Bone marrow (tissue), 2 donors: ENCODE data around the gene ST8SIA6.

ENCODE experiments used
- DNase-seq, 2 donors: peaks; one replicate each; lab custom pipeline; 2025; lab: John Stamatoyannopoulos, UW

Gene ST8SIA6

DNA sequence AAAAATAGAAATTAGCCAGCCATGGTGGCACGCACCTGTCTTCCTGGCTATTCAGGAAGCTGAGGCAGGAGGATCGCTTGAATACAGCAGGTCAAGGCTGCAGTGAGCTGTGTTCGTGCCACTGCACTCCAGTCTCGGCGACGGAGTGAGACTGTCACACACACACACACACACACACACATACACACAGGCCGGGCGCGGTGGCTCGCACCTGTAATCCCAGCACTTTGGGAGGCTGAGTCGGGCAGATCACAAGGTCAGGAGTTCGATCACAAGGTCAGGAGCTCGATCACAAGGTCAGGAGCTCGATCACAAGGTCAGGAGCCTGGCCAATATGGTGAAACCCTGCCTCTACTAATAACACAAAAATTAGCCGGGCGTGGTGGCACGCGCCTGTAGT lies 68.4 kb downstream of the ST8SIA6 start:
- no peak for DNase-seq

GRCh38 chr10:17385066-17385465 lies 69.3 kb downstream of the ST8SIA6 start:
- no peak for DNase-seq

DNA sequence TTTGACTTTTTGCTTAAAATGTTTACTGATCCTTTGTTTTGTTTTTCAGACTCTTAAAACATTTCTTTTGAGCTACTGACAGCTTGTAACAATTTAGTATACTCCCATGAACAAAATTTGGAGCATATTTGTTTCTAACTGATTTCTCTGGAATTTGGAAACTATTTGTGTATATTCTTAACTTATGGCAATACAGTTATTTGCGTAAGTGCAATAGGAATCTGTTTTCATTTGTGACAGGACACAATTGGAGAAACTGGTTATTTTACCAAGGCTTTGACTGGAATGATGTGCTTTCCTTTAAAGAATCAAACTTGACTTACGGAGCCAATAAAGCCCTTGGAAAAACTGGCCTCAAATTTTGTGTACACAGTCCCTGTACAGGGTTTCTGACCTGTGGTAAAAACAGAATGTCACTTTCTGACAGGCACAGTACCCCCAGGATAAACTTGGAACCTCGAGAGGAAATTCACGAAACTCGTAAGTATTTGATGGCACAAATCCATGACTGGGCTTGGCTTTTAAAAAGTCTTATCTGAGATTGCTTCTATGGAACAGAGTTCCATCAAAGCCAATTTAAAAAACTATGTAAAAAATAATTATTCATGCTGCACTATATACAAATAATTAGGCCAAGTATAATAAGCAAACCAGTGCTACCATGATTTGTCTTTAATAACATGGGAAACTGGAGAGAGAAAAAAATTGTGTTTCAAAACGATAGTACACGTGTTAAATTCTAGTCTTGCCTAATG lies 70.4 kb downstream of the ST8SIA6 start:
- no peak for DNase-seq

- no peak for DNase-seq
Observed at GRCh38 chr10:17381502-17382142, 72.8 kb downstream of the ST8SIA6 start.

GRCh38 chr10:17380888-17381287 lies 73.5 kb downstream of the ST8SIA6 start:
- DNase-seq: no peak

- no peak for DNase-seq
Observed at GRCh38 chr10:17380016-17380415, 74.4 kb downstream of the ST8SIA6 start.

DNA sequence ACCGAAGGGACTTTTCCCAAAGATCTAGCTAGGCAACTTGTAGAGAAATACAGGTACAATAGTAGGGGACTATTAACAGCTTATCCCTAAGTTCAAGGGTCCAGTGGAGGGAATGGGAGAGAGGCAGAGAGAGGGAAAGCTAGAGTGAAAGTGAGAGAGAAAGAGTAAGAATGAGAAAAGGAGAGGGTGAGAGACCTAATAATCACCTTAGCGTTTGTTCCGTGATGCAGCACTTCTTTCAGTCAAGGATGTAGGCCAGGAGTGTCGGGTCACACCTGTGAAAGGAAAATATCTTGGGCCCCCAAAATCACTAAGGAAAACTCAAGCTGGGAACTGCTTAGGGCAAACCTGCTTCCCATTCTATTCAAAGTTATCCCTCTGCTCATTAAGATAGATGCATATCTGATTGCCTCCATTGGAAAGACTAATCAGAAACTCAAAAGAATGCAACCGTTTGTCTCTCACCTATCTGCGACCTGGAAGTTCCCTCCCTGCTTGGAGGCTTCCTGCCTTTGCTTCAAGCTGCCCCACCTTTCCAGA lies 75.2 kb downstream of the ST8SIA6 start:
- no peak for DNase-seq

GRCh38 chr10:17375936-17376584 lies 78.3 kb downstream of the ST8SIA6 start:
- no peak for DNase-seq

DNA sequence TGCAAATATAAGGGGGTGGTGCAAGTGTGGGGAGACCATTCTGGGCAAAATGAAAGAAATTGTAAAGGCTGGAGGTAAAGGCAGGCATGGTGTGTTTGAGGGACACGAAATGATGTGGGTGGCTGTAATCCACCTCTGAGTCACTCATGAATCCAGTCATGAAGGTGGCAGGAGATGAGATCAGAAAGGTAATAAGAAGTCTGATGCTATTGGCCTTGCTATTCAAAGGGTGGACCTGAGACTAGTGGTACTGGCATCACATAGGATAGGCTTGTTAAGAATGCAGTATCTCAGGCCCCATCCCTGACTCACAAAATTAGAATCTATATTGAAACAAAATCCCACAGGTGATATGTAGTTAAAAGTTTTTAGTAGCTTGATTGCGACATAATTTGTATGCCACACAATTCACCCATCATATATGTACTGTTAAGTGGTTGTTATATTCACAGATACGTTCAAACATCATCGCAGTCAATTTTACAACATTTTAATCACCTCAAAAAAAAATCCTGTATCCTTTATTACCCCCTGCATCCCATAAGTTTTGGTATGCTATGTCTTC lies 85.6 kb downstream of the ST8SIA6 start:
- no peak for DNase-seq

GRCh38 chr10:17366705-17367104 lies 87.7 kb downstream of the ST8SIA6 start:
- DNase-seq: no peak

DNA sequence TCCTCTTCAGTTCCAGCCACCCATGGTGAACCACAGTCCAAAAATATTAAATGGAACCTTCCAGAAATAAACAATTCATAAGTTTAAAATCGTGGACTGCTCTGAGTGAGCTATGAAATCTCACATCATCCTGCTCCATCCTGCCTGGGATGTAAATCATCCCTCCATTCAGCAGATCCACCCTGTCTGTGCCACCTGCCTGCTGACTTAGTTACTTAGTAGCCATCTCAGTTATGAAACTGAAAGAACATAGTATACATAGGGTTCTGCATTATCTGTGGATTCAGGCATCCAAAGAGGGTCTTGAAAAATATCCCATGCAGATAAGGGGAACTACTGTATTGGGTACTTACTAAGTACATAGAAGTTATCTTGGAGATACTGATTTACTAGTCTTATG lies 89.0 kb downstream of the ST8SIA6 start:
- DNase-seq: no peak

DNA sequence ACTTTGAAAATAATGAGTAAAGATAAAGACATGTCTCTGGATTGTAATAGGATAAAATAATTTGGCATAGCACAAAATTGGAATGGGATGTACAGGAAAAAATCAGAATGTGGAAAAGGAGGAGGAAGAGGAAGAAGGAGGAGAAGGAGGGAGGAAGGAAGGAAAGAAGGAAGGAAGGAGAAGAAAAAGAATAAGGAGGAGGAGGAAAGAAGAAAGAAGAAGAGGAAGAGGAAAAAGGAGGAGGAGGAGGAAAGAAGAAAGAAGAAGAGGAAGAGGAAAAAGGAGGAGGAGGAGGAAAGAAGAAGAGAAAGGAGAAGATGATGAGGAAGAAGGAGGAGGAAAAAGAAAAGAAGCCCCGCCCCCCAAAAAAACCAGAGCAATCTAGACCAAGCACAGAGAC lies 95.9 kb downstream of the ST8SIA6 start:
- DNase-seq: no peak

- DNase-seq: no peak
Observed at GRCh38 chr10:17357781-17358180, 96.6 kb downstream of the ST8SIA6 start.

GRCh38 chr10:17356820-17357219 lies 97.6 kb downstream of the ST8SIA6 start:
- DNase-seq: no peak

- no peak for DNase-seq
Observed at GRCh38 chr10:17354781-17355180, 99.6 kb downstream of the ST8SIA6 start.

GRCh38 chr10:17353568-17354300 lies 100.7 kb downstream of the ST8SIA6 start:
- DNase-seq: no peak

DNA sequence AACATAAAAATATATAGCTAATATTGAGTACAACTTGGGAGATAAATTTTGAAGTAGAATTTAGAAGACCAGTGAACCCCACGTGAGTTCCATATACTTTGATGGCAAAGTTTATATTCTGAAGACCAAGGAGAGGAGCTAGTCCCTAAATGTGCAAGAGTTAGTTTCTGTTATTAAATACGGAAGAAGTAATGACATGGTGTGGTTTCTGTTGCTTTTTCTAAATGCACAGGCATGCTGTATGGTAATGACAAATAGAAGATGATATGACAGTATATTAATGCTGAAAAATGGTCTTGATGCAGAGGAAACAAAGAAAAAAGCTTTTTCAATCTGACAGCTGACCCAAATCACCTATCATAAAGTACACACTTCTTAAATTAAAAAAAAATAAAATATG lies 101.8 kb downstream of the ST8SIA6 start:
- no peak for DNase-seq

DNA sequence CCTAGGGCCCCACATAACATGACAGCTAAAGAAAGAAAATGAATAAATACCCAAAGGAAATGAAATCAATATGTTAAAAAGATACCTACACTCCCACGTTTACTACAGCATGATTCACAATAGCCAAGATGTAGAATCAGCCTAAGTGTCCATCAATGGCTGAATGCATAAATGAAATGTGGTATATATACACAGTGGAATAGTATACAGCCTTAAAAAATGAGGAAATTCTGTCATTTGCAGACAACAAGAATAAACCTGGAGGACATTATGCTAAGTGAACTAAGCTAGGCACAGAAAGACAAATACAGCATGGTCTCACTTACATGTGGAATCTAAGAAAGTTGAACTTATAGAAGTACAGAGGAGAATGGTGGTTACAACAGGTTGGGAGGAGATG lies 102.9 kb downstream of the ST8SIA6 start:
- no peak for DNase-seq

- DNase-seq: no peak
Observed at GRCh38 chr10:17349717-17350116, 104.7 kb downstream of the ST8SIA6 start.

GRCh38 chr10:17348501-17349349 lies 105.7 kb downstream of the ST8SIA6 start:
- no peak for DNase-seq

DNA sequence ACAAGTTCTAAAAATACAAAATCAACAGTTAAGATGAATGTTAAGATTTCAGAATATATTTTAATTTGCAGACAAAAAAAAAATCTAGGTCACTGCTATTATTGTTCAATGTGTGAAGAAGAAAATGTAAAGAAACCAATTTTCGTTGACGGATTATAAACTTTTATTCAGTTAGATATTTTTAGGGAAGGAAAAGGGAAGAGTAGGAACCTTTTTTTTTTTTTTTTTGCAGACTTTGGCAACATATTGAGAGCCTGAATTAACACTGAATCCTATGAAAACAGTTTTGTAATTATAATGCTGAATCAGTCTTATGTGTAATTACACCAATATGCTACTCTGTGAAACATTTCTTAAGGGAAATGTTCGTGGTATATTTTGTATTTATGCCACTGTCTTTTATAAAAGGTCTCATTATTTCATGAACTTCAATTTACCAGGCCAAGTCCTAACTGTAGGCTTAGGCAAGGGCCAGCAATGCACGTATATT lies 106.3 kb downstream of the ST8SIA6 start:
- no peak for DNase-seq
